Upper lobe of right lung (tissue), 1 donor: ENCODE results near the gene LRFN2. TPM values are rescaled to one million over a fixed set of nuclear protein-coding genes. Genes with fewer than 3 reads are reported as not detected.

Experiments
- ATAC-seq: fragments of 200-7000 bp; cut with Tn5 transposase; one replicate; pipeline ENCODE4 v1.9.1; 2020; ENCODE audit warnings: mild to moderate bottlenecking, moderate library complexity
- DNase-seq: peaks from one replicate; pipeline ENCODE4 v3.0.0-alpha.2; 2020
- H3K27ac ChIP-seq: fragments of 200-600 bp; one replicate; pipeline ENCODE4 v1.8.0; 2022
- H3K27me3 ChIP-seq: fragments of 200-600 bp; one replicate; pipeline ENCODE4 v1.8.0; 2022; ENCODE audit warnings: mild to moderate bottlenecking
- H3K36me3 ChIP-seq: fragments of 200-600 bp; one replicate; pipeline ENCODE4 v1.8.0; 2022
- H3K4me1 ChIP-seq: fragments of 200-600 bp; one replicate; pipeline ENCODE4 v1.8.0; 2022
- H3K4me3 ChIP-seq: fragments of 200-600 bp; one replicate; pipeline ENCODE4 v1.8.0; 2022; ENCODE audit warnings: mild to moderate bottlenecking
- H3K9me3 ChIP-seq: fragments of 200-600 bp; one replicate; pipeline ENCODE4 v1.8.0; 2022
- intact Hi-C: fragments of 100-400 bp; cut with DNase I; formaldehyde crosslinking; loops from one replicate; pipeline ENCODE4 v1.11.0; 2022
- total RNA-seq: library from RNA; stranded (reverse); fragmentation: NEBNext Ultra II Directional; extraction: Animal tissue kit (Norgen Biotek cat#: 25700); gene quantifications from one replicate; pipeline ENCODE4 v1.2.1, GENCODE V29; 2021
- TF ChIP-seq, protein P1 (sequence below): fragments of 200-600 bp; IDR thresholded peaks from one replicate; pipeline ENCODE4 v1.8.0; 2022; ENCODE audit warnings: antibody characterized with exemption
- donor health status: DM: no; HTN: yes; CAD: no; lungs with severe emphysema.

LRFN2 gene
- total RNA-seq, 1 donor from 2014 or later = not detected

DNA sequence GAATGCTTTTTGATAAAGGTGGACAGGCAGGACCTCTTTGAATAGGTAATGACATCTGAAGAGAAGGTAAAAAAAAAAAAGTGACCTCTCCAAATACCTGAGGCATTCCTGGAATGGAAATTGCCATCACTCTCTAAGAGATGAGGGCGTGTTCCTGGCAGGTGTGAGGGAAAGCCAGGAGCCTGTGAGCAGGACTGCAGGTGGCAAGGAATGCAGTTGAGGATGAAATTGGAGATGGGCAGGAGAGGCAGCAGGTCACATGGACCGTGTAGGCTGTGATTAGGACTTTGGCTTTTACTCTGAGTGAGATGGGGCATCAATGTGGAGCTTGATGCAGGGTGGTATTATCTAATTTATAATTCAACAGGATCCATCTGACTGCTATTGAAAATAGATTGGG lies 227.4 kb downstream of the LRFN2 start:
- DNase-seq (no peak), ATAC-seq (peak; percentile 87)
- intact Hi-C loops = no loop called here
- no peaks in the 10 kb centered on the region for H3K4me1 ChIP-seq
- H3K4me3 ChIP-seq = no peak overlapping the region
- TF ChIP-seq, protein P1, sequence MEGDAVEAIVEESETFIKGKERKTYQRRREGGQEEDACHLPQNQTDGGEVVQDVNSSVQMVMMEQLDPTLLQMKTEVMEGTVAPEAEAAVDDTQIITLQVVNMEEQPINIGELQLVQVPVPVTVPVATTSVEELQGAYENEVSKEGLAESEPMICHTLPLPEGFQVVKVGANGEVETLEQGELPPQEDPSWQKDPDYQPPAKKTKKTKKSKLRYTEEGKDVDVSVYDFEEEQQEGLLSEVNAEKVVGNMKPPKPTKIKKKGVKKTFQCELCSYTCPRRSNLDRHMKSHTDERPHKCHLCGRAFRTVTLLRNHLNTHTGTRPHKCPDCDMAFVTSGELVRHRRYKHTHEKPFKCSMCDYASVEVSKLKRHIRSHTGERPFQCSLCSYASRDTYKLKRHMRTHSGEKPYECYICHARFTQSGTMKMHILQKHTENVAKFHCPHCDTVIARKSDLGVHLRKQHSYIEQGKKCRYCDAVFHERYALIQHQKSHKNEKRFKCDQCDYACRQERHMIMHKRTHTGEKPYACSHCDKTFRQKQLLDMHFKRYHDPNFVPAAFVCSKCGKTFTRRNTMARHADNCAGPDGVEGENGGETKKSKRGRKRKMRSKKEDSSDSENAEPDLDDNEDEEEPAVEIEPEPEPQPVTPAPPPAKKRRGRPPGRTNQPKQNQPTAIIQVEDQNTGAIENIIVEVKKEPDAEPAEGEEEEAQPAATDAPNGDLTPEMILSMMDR = no peak
- H3K36me3 ChIP-seq = no peaks in the 10 kb centered on the region
- H3K27me3 ChIP-seq = no peaks in the 10 kb centered on the region
- no peak overlapping the region for H3K27ac ChIP-seq
- H3K9me3 ChIP-seq = no peaks in the 10 kb centered on the region

GRCh38 chr6:40358473-40359460 lies 228.4 kb downstream of the LRFN2 start:
- Histone ChIP-seq H3K4me1 (no peaks in the 10 kb centered on the region), H3K27me3 (no peaks in the 10 kb centered on the region), H3K36me3 (no peaks in the 10 kb centered on the region), H3K27ac (no peak overlapping the region), H3K4me3 (no peak overlapping the region), H3K9me3 (no peaks in the 10 kb centered on the region)
- DNase-seq (no peak), ATAC-seq (no peak)
- intact Hi-C loops = no loop called here
- TF ChIP-seq, protein P1 = no peak

- no peak for ATAC-seq
- intact Hi-C loops = no loop called here
- no peaks in the 10 kb centered on the region for H3K27me3 ChIP-seq
- DNase-seq = no peak
- H3K9me3 ChIP-seq = no peaks in the 10 kb centered on the region
- H3K4me3 ChIP-seq = no peak overlapping the region
- no peaks in the 10 kb centered on the region for H3K36me3 ChIP-seq
- H3K4me1 ChIP-seq = no peaks in the 10 kb centered on the region
- TF ChIP-seq, protein P1 = no peak
- no peak overlapping the region for H3K27ac ChIP-seq
These were observed 230.8 kb downstream of the LRFN2 start for GRCh38 chr6:40356242-40356910.

DNA sequence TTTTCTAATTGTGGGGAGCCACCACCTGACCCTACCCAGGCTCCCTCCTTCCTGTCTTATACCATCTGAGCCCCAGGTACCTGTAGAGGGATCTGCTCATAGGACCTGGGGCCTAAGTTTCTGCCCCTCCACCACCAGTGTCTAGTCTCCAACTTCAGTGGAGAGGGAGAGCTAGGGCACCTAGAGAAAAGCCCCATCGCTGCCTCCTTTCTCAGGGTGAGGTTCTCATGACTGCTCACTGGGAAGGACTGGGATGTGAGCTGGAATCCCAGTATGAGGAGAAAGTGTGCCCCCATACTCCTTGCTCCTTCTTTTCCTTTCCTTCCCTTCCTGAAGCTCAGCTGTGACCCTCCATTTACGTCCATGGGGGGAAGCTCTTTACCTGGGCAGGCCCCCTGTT lies 231.6 kb downstream of the LRFN2 start:
- Histone ChIP-seq H3K27me3 (no peaks in the 10 kb centered on the region), H3K36me3 (no peaks in the 10 kb centered on the region), H3K9me3 (no peaks in the 10 kb centered on the region), H3K4me1 (no peaks in the 10 kb centered on the region), H3K4me3 (no peak overlapping the region), H3K27ac (no peak overlapping the region)
- intact Hi-C loops = no loop called here
- DNase-seq (no peak), ATAC-seq (no peak)
- TF ChIP-seq, protein P1 = no peak

DNA sequence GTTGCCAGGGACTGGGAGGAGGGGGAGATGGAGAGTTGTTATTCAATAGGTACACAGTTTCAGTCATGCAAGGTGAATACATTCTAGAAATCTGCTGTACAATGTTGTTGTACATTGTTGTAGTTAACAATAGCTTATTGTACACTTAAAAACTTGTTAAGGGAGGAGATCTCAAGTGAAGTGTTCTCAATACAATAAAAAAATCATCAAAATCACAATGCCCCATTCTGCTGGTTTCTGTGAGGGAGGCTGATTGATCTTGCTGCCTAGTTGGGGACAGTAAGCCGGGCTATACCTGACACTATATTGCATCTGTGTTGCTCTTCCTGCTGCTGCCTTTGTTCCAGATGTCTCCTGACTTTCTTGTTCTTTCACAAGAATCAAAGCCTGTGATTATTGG lies 232.1 kb downstream of the LRFN2 start:
- Histone ChIP-seq H3K4me1 (no peaks in the 10 kb centered on the region), H3K27ac (no peak overlapping the region), H3K9me3 (no peaks in the 10 kb centered on the region), H3K36me3 (no peaks in the 10 kb centered on the region), H3K4me3 (no peak overlapping the region), H3K27me3 (no peaks in the 10 kb centered on the region)
- intact Hi-C loops = no loop called here
- no peak for DNase-seq
- TF ChIP-seq, protein P1 = no peak
- ATAC-seq = no peak
